GM19467 (cell line): Measurements from ENCODE around the gene SYNJ2.

Experiments
- ATAC-seq: cut with Tn5 transposase; IDR thresholded peaks from one replicate; pipeline ENCODE4 v1.9.1; 2021; ENCODE audit warnings: mild to moderate bottlenecking, moderate library complexity; ENCODE audit not compliant: unreplicated experiment

SYNJ2 gene

DNA sequence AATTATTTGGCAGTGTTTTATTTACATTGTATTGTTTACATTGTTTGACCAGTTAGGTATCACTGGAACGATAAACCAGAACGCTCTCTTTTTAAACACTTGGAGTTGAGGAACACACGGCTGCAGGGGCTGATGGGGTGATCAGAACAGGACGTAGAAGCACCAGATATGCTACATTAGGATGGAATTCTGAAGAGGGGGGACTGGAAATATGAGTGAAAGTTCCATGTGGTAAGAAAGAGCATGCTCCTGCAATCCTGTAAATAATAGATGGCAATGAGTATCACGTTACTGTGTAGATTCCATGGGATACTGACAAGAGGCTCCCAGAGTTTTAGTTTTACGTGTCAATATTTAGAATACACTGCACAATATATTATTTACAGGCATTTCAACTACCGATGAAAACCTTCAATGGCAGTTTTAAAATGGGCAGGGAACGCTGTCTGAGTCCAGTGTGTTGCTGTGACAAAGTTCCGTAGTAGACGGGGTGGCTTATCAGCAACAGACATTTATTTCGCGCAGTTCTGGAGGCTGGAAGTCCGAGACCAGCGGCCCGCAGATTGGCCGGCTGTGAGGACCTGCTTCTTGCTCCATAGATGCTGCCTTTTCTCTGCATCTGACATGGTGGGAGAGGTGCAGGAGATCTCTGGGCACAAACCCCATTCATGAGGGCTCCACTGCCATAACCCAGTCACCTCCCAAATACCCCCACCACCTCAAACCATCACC lies 43.1 kb downstream of the SYNJ2 start:
- ATAC-seq = no peak

DNA sequence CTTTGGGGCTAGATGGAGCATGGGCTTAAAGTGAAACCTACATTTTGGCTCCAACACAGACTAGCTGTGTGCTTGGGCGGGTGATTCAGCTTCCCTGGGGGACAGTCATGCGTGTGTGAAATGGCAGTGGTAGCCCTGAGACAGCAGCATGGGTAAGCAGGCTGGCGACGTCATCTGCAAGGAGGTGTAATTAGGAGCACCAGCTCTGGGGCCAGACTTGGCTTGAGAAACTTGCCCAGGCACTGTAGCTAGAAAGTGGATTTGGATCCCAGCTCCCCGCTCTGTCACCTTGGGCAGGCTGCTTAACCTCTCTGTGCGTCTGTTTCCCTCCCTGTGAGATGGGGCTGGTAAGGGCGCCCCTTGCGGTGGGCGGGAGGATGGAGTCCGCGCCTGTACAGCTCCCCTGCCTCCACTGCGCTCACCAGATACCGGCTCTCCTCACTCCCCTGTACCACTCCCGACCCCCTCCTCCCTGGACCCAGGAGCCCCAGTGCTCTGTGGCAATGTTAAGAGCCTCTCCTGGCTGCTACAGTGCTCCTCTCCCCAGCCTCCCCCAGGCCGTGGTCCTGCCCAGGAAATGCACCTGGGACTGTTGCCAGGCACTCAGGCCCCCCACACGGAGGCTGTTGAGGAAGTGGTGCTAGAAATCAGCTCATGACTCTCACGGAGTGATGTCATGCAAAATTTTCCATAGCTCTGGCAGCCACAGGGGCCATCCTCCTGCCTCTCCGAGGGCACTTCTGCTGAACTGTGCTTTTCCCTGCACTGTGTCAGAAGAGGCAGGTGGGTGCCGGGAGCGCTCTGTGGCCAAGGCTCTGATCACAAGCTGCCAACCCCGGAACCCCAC lies 44.6 kb downstream of the SYNJ2 start:
- ATAC-seq = peak; percentile 78

DNA sequence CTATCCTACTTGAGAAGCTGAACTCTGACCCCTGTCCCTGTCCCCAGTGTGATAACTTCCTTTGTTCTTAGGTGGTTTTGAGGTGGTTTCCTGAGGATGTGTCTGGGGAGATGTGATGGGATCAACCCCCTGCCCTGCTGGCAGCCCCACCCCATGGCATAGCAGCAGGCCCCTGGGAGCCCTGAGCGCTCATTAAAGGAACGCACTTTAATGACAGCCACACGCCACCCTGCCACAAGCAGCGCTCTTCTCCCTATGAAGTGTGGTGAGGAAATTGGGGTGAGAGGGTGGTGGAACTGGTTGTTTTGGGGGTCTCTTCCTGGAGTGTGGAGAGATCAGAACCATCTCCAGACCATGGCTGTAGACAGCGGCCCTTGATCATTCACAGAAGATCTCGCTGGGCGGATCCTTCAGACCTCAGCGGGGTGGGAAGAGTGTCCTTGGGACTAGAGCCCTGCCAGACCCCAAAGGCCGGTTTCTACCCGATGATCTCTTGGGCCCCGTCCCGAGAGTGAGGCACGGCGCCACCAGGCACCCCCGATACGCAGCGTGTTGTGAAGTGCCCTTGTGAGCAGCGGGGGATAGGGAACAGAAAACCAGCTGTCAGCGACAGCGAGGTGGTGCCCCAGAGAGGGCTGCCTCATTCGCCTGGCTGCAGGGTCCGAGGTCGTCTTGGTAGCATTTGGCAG lies 45.4 kb downstream of the SYNJ2 start:
- ATAC-seq = no peak

DNA sequence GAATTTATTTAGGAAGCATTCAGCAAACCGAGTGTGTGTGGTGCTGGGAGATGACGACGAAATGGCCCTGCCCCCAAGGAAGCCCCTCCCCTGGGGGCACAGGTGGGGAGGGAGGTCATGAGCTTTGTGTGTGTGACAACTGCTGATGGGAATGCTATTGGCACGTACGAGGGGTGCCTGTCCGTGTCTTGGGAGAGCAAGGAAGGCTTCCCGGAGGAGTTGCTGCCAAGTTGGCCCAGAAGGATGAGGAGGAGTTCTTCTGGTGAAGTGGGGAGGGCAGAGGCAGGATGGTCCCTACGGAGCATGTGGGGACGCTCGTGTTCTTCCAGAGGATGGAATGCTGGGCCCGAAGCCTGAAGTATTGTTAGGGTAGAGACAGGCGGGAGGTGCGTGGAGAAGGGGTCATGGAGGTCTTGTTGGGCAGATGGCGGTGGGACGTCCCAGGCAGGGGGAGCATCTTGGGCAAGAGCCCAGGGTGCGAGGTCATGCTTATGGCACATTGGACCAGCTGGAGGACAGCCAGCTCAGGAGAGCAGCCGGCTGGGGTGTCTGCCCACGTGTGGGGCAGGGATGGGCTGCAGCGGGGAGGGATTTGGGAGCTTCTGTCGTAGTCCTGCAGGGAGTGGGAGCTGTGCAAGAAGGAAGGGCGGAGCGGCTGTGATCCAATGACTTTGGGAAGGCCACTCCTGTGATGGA lies 46.1 kb downstream of the SYNJ2 start:
- no peak for ATAC-seq

DNA sequence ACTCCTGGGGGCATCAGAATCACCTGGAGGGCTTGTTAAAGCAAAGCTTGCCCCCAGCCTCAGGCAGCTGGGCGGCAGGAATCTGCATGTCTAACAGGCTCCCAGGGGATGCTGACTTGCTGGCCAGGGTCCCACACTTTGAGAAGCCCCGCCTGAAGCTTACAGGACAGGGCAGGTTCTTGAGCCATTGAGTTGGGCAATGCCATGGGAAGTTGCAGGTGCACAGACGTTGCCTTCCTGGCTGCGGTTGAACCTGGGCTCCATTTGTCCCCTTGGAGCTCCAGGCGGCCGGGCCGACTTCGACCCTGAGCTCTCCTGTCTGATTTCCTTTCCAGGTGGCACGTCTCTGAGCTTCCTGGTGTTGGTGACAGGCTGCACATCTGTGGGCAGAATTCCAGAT lies 46.8 kb downstream of the SYNJ2 start:
- ATAC-seq = no peak

DNA sequence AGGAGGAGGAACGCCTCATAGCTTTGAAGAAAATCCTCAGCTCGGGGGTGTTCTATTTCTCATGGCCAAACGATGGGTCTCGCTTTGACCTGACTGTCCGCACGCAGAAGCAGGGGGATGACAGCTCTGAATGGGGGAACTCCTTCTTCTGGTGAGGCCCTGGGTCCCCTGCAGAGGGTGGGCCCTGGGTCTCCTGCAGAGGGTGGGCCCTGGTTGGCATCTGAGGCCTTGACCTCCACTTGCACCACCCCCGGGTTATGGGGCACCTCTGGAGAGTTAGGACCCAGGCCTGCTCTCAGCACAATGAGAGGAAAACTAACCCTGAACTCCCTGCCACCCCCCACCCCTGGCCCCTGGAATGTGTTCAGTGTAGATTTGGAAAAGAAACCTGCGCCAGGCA lies 47.2 kb downstream of the SYNJ2 start:
- no peak for ATAC-seq

DNA sequence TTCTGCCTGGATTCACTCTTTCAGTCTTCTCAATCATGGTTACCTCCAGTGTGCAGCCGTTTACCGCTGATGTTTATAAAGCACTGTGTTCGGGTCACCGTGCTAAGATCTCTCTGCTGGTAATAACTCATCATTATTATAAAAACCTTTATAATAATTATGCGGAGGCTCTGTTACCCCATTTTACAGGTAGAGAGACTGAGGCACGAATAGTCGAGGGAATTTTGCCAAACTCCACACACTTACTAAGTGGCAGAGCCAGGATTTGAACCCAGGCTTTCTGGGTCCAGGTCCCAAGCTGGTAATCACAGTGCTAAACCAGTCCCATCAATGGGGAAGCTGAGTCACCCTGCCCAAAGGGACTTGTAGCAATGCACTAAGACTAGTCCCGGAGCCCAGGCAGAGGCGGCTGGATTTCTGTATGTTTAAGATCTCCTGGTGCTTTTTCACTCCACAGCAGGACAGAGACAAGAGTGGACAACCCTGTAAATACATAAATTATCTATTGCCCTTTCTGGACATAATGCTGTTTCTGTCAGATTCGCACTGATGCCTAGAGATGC lies 48.1 kb downstream of the SYNJ2 start:
- no peak for ATAC-seq

DNA sequence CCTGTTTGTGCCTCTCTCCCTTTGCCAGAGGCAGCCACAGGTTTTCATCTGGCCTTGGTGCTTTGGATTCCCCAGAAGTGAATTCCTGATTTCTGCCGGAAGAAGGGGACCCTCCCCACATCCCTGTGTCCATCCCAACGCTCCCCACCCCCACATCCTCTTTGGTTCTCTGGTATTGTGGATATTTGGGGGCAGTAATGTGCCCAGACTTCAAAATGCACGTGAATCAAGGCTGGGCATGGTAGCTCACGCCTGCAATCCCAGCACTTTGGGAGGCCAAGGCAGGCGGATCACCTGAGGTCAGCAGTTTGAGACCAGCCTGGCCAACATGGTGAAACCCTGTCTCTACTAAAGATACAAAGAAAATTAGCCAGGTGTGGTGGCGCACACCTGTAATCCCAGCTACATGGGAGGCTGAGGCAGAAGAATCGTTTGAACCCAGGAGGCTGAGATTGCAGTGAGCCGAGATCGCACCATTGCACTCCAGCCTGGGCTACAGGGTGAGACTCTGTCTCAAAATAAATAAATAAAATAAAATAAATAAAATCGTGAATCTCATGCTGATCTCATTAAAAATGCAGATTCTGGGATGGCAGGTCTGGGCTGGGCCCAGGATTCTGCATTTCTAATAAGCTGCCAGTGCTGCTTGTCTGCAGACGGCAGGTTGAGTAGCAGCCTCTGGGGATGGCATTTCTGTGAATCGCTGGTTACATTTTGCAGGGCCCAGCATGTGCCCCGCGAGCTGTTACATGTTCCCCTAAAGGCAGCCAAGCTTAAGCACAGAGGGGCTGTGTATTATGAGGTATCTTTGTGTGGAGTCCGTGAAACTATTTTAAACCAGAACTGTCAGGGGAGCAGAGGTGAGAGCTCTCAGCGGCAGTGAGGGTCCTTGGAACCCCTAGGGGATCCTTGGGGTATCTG lies 49.0 kb downstream of the SYNJ2 start:
- no peak for ATAC-seq

DNA sequence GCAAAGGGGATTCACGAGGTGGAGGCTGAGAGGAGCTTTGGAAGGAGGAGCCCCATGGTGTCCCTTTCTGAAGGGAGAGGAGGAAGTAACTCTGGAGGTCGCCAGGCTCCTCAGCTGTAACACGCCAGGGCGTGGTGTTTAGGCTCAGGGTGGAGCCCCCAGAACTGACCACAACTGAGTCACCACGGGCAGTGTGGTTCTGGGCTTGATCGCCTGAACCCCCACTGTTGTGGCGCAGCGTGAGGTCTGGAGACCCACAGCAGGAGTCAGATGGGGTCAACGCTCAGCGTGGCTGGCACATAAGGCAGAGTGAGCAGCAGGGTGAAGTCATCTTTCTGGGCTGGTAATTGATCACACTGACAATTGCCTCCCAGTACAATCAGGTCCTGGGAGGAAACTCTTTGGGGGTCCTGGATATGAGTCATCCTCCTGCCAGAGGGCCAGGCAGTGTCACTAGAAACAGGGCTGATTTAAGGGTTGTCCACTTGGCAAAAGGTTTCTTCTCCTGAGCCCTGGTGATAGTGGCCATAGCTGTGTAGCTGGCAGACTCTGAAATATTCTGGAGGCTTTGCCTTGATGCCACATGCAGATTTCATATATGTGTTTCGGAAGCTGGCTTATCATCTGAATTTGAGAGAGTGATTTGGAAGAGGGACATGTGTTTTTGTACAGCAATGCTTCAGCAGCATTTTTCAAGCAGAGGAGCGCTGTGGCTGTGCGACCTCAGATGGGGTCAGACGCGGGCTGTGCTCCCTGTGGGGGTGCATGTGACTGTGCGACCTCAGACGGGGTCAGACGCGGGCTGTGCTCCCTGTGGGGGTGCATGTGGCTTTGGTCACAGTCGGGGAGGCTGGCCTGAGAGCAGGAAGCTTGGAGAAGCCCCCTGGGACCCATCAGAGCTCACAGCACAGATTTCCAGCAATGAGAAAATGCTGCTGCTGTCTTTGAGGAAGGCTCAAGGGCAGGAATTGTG lies 50.0 kb downstream of the SYNJ2 start:
- ATAC-seq = no peak

DNA sequence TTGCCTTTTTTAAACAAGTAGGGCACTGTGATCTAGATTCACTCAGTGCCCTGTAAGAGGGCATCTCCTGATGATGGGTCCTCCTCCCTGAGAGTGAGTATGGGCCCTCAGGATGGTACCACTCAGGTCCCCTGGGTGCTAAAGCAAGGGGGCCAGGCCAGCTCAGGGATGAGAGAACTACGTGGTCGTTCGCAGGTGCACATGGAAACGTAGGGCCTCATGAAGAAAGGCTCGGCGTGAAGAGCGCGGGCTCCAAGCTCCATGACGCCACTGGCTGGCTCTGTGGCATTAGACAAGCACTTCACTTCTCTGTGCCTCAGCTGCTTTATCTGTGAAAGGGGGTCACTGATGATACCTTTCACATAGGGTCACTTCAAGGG lies 50.7 kb downstream of the SYNJ2 start:
- no peak for ATAC-seq

DNA sequence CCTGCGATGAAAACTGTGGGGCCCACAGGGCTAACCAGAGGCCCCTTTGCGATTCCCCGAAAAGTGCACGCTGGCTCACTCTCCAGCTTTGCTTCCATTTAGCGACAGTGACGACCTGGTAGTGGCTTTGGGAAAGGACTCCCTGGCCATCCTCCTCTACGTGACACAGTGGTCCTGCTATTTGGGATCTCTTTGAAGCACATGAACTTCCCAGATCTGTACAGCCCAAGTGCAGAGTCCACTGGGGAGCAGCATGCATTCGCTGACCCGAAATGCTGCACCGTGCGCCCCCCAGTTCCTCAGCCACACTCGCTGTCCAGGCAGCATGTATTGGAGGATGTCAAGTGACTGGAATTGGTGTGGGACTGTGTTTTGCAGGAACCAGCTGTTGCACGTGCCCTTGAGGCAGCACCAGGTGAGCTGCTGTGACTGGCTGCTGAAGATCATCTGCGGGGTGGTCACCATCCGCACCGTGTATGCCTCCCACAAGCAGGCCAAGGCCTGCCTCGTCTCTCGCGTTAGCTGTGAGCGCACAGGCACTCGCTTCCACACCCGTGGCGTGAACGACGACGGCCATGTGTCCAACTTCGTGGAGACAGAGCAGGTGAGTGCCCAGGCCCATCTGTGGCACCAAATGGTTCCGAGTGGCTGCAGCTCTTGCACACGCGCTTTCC lies 51.6 kb downstream of the SYNJ2 start:
- ATAC-seq = no peak

DNA sequence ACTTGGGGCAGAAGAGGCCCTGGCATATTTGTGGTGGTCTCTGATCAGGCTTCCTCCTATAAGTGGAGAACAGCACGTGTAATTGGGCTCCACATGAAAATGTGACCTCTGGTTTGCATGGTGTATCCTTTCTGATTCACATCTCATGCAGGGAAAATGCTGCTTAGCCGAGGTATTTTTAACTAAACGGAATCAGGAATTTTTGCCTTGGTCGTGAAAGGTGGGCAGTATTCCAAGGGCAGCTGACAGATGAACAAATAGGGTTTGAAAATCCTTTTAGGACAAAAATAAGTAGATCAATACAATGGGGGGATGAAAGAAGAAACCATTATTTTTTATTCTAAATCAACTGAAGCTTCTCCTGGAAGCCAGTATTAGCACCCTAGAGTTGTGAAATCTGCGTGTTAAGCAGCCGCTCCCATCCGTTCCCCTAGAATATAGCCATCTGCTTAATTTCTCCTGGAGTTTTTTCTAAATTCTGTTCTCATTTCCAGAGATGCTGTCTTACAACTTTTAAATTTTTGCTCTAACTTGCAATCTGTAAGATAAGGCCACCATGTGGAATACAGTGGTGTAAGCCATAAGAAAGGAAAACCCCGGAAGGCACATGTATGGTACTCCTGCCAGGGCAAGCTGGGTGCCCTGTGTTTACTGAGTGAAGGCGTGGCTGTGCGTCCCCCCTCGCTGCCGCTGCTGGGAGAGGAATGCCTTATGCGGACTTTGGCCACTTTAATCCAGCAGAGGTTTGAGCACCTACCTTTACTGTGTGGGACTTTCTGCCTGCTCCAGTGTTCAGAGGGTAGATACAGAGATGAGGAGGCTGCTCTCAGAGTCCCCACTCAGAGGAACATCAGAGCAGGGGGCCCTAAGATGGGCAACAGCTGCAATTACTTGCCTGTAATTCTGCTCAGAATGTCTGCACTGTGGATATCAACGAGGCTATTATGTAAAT lies 52.4 kb downstream of the SYNJ2 start:
- no peak for ATAC-seq

DNA sequence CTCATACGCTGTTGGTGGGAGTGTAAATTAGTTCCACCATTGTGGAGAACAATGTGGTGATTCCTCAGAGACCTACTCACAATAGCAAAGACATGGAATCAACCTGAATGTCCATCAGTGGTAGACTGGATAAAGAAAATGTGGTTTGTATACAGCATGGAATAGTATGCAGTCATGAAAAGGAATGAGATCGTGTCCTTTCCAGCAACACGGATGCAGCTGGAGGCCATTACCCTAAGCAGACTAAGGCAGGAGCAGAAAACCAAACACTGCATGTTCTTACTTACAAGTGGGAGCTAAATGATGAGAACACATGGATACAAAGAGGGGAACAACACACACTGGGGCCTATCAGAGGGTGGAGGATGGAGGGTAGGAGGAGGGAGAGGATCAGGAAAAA lies 54.6 kb downstream of the SYNJ2 start:
- ATAC-seq = no peak

DNA sequence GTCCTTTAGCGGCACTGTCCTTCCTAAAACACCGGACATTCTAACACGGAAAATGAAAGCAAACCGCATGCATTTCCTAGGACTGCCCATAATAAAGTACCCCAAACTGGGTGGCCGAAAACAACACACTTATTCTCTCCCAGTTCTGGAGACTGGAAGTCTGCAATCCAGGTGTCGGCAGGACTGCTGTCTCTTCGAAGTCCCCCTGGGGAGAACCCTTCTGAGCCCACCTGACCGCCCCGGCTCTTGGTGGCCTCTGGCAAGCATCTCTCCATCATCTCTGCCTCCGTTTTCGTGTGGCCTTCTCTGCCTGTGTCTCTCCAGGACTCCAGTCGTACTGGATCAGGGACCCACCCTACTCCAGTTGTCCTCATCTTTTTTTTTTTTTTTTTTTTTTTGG lies 55.4 kb downstream of the SYNJ2 start:
- no peak for ATAC-seq

DNA sequence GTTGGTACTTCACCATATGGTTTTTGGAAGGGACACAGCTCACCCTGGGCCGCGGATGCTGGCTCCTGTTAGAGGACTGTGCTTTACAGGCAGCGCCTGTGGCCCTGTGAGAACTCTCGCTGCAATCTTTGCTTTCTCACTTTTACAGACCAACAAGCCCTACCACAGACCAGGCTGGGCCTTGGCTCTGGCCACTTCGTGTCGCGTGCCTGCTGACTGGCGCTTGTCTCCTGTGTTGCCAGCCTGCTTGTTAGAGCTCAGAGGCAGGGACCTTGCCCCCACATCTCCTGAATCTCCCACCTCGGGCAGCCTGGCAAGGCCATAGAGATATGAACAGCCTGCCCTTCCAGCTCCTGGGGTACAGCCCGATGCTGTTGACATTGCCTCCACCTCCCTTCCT lies 56.1 kb downstream of the SYNJ2 start:
- ATAC-seq = no peak

DNA sequence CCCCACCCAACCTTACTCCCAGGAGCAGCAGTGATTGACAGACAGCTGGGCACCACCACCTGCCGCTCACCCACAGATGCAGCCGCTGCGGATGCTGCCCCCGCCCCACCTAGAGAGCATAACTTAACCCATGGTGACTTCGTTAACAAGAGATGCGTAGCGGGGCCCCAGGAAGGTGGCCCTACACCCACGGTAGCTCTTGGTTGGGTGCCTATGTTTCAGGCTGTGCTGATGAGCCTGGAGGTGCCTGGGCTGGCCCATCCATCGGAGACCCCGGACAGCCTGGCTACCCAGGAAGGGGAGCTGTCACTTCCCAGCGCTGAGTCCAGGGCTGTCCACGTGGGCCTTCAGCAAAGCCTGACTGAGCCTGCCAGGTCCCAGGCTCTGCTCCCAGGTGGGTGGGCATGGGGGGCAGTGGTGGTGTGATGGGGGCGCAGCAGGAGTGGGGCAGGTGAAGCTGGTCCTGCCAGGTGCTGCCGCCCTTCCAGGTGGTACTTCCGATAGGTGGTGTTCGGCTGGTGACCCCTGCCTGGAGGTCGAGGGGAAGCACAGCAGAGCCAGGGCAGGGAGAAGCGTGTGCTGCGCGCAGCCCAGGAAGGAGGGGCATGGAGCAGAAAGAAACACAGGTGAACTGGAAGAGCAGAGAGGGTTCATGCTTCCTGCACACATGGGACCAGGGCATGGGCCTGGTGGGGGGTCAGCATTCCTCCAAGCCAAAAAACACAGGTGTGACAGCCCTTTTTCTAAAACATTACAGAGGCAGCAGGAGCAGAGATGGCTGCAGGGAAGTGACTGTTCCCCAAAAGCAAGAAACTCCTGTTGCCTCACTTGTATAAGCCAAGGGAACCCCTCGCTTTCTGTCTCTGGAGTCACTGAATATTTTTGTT lies 56.9 kb downstream of the SYNJ2 start:
- no peak for ATAC-seq
